Fibroblast of mammary gland (primary cell): ENCODE measurements around the gene PRKG1.
A peak's percentile ranks its signal among the peaks of the same experiment; 100 is the strongest.

Experiments
- DNase-seq: peaks from one replicate; pipeline ENCODE4 v3.0.0-alpha.2; 2010; ENCODE audit warnings: low read depth
- H3K4me3 ChIP-seq: 2 replicates; pipeline ENCODE4 v1.5.1; 2011; ENCODE audit warnings: low read depth, mild to moderate bottlenecking, low read length, moderate library complexity; ENCODE audit not compliant: control insufficient read depth
- TF ChIP-seq, protein P1 (sequence below): conservative IDR thresholded peaks from 2 replicates; pipeline ENCODE4 v1.5.1; 2011; ENCODE audit warnings: low read depth, low read length, inconsistent platforms; ENCODE audit not compliant: control insufficient read depth, insufficient read depth

Gene PRKG1

DNA sequence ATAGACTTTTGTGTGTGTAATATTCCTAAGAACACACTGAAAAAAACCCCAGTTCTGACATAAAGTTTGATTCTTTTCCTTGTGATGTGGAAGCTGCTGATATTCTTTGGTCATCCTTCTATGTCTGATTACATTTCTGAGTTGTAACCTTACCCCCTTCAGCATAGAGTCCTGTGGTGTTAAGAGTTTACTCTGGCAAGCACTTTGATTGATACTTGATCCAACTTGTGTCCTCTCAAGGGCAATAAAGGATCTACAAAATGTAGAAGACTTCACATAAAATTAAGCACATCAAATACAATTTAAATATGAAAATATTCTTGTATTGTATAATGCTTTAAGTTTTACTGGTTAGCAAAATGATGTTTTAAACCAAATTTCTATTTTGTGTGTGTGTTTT, 1018.1 kb downstream of the PRKG1 start:
- no peak for DNase-seq
- no peak overlapping the region for H3K4me3 ChIP-seq
- TF ChIP-seq, protein P1, sequence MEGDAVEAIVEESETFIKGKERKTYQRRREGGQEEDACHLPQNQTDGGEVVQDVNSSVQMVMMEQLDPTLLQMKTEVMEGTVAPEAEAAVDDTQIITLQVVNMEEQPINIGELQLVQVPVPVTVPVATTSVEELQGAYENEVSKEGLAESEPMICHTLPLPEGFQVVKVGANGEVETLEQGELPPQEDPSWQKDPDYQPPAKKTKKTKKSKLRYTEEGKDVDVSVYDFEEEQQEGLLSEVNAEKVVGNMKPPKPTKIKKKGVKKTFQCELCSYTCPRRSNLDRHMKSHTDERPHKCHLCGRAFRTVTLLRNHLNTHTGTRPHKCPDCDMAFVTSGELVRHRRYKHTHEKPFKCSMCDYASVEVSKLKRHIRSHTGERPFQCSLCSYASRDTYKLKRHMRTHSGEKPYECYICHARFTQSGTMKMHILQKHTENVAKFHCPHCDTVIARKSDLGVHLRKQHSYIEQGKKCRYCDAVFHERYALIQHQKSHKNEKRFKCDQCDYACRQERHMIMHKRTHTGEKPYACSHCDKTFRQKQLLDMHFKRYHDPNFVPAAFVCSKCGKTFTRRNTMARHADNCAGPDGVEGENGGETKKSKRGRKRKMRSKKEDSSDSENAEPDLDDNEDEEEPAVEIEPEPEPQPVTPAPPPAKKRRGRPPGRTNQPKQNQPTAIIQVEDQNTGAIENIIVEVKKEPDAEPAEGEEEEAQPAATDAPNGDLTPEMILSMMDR, result no peak

- no peak for DNase-seq
- TF ChIP-seq, protein P1, result no peak
- H3K4me3 ChIP-seq, result no peak overlapping the region
These were observed 1023.8 kb downstream of the PRKG1 start for GRCh38 chr10:52098130-52098529.

DNA sequence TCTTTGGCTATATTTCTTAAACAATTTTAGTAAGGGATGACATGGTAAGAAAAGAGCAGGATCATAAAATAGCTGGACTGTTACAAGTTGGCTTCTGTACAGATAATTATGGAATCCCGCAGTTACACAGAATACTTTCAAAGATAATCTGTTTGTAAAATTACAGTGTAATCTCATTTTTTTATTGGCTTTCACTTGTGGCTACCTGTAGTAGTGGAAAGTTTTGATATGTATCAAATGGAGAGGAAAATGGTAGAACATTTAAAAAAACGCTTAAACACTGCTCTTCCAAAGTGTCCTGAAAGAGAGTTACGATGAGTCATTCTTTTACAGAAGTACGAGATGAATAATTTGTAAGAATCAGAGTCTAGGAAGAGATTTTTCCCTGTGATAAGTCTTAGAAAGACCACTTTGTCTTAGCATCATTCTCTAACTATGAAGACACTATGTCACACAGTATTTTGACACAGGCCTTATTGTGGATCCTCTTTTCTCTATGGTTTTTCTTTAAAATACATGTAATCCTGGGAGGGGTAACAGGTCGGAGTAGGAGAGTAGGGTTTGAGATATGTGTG, 1024.8 kb downstream of the PRKG1 start:
- peak; percentile 14 for DNase-seq
- TF ChIP-seq, protein P1, result no peak
- no peak overlapping the region for H3K4me3 ChIP-seq

DNA sequence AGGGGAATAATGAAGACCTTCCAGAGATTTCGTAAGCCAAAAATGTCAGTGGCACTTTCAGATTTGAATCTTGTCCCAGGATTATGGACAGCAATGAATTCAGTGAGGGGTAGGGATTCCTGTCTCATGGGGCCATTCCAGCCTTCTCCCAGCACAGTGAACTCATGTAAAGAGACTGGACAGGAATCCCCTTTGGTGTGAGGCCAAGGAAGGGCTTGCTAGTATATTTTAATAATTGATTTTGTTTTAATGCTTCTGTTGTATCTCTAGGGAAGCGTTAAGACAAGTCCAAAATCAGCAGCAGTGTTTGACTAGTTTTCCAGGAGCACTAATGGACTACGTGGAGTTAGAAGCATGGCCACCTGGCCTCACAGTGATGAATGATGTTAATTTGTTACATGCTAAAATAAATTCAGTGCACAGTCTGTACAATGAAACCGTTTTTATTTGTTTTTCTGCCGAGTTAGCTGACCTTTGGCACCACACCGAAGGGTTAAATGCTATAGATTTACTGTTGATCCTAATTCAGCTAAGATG, 1025.8 kb downstream of the PRKG1 start:
- DNase-seq, result no peak
- TF ChIP-seq, protein P1, result no peak
- H3K4me3 ChIP-seq, result no peak overlapping the region

DNA sequence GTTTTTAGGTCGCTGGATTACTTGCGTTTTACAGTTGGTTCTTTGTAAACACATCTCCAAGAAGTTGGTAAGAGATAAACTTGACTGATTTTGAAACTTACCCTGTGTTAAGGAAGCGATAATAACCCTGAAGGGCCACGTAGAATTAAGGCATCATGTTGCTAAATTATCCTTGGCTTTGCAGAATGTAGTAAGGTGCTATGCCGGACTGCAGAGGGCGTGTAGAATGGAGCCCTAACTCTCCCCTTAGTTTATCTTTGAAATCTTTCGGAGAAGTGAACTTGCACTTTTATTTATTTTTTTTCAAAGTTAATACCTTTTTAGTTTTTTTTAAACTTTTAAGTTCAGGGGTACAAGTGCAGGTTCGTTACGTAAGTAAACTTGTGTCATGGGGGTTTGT, 1031.0 kb downstream of the PRKG1 start:
- no peak for DNase-seq
- TF ChIP-seq, protein P1, result no peak
- no peak overlapping the region for H3K4me3 ChIP-seq

GRCh38 chr10:52106011-52106410, 1031.7 kb downstream of the PRKG1 start:
- TF ChIP-seq, protein P1, result no peak
- no peak overlapping the region for H3K4me3 ChIP-seq
- no peak for DNase-seq
